HG02678 (cell line): ENCODE data around the gene CABP1.
"Not testable (repeated sequence)": the region's sequence is repeated elsewhere in the genome, so short reads cannot be mapped to it uniquely, and the experiment has no call there.

ENCODE experiments used
- ATAC-seq: cut with Tn5 transposase; IDR thresholded peaks from one replicate; pipeline ENCODE4 v1.9.1; 2021; ENCODE audit warnings: mild to moderate bottlenecking, moderate library complexity; ENCODE audit not compliant: unreplicated experiment

The CABP1 gene

DNA sequence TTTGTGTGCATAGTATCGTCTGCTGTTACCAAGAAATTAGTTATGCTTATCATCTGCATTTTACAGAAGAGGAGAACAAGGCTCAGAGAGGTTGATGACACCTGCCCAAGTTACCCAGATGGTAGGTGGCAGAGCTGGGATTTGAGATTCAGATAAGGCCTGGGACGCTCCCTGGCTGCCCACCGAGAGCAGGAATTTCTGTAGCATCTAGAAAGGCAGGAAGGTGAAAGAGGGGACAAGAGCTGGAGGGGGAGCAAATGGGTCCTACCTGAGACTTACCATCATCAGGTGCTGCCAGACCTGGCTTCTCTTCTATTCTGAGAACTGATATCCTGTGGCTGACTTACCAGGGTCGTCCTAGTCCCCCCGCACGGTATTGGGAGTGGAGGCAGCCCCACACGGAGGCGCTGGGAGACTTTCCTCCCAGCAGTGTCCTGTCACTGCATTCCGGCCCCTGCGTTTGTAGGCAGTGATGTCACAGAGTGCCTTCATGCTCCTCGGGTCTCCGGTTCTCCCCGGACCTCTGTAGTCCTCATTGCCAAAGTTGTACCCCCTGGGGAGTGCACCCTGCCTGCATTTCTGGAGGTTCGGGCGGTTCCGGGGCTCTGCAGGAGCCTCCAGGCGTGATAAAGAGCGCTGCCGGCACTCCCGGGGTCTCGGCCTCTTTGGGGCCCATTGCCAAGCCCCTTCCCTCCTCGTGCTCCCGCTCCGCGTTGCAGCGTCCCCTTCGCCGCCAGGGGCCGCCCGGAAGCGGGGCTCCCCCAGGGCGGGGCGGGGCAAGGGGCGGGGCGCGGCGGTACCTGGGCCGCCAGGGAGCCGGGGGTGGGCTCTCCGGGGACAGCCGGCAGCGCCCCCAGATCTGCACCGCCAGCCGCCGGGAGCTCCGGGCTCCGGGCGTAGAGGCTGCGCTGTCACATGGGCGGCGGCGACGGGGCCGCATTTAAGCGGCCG is at the start of gene CABP1:
Gene CABP1, plus strand, starts transcription at position 856 of the 951 bp plus-strand sequence. Its CDS starts 60 bp downstream, at position 916.
- ATAC-seq: peak; percentile 66

DNA sequence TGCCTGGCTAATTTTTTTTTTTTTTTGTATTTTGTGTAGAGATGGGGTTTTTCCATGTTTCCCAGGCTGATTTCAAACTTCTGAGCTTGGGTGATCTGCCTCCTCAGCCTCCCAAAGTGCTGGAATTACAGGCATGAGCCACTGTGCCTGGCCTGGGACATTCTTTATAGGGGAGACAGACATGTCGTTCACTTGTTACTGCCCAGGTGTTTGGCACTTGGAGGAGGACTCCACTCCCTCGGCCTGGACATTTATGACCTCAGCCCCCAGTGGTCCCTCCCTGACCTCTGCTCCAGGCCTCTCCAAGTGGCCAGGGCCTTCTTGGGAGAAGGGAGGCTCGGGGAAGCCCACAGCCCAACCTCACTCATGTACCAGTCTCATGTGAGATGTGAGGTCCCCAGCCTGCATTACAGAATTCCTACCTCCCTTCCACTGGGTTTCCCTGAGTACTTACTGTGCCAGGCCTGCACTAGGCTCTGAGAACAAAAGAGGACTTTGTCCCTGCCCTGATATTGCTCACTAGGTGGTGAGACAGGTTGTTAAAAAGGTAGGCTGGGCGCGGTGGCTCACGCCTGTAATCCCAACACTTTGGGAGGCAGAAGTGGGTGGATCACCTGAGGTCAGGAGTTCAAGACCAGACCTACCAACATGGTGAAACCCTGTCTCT is 49.6 kb upstream of the CABP1 start:
- no peak for ATAC-seq

DNA sequence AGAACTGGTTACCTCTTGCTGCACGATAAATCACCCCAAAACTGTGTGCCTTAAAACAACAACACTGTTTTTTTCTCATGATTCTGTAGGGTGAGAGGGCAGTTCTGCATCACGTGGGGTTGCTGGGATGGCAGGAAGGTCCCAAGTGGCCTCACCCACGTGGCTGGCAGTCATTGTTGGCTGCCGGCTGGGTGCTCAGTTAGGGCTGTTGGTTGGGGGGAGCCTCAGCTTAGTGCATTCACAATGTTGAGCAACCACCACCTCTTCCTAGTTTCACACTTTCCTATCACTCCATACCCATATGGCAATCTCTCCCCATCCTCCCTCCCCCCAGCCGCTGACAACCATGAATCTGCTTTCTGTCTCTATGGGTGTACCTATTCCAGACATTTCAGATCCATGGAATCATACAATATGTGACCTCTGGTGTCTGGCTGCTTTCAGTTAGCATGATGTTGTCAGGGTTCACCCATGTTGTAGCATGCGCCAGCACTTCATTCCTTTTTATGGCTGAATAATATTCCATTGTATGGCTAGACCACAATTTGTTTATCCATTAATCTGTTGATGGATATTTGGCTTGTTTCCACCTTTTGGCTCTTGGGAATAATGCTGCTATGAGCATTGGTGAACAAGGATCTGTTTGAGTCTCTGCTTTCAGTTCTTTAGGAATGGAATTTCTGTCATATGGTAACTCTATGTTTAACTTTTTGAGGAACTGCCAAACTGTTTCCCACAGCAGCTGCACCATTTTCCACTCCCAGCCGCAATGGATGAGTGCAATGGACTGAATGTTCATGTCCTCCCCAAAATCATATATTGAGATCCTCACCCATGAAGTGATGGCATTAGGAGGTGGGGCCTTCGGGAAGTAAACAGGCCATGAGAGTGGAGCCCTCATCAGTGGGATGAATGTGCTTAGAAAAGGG is 48.0 kb upstream of the CABP1 start:
- no peak for ATAC-seq

DNA sequence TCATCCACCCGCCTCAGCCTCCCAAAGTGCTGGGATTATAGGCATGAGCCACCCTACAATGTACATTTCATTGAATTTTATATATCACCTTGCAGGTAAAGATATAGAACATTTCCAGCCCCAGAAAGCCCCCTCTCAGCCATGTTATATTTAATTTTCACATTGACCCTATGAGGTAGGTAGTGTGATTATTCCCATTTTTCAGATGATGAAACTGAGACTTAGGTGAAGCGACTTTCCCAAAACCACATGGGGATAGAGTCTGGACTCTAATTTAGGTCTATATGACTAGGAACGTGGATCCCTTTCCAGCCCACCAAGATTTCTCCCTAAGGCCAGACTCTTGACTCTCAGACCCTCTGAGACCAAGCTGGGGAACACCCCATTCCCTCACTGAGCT is 43.5 kb upstream of the CABP1 start:
- no peak for ATAC-seq

DNA sequence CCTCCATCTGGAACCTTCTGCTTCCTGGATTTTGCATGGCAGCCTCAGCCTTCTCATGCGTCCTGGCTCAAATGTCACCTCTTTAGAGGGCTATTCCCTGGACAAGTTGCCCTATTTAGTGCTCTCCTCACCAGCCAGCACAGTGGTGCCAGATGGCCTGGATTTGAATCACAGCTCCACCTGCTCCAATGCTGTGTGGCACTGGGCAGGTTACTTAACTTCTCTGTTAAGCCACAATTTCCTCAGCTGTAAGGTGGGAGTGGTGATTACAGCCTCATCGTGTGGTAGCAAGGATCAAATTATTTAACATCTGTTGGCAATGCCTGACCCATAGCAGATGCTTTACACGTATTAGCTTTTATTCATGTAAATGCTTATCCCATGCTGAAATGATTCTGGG is 42.6 kb upstream of the CABP1 start:
- ATAC-seq: no peak

DNA sequence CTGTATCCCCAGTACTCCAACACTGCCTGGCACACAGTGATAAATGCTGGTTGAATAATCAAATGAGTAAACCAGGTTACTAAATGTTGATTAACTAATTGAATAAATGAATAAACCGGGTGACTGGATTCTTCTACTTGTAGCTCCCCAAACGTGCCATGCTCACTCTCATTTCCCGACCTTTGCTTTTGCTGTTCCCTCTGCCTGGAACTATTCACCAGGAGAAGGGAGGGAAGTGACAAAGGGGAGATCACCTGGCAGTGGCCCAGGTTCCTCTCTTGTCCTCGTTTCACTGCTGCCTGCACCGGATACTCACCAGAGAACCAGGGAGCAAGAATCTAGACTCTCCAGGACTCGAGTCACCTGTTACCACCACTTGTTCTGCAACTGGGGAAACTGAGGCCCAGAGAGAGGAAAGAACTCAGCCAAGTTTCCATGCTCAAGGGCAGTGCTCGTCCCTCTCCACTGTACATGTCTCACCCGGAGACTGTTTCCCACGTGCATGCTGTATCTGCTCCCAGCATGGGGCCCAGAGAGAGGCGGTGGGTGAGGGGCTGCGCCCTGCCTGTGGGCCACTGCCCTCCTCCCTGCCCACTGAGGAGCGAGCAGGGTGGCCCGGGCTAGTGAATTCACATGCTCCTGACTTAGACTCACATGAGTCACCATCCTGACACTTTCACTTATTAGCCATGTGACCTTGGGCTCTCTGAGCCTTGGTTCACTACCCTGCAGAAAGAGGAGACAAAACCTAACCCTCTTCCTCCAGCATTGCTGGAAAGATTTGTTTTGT is 41.6 kb upstream of the CABP1 start:
- no peak for ATAC-seq

DNA sequence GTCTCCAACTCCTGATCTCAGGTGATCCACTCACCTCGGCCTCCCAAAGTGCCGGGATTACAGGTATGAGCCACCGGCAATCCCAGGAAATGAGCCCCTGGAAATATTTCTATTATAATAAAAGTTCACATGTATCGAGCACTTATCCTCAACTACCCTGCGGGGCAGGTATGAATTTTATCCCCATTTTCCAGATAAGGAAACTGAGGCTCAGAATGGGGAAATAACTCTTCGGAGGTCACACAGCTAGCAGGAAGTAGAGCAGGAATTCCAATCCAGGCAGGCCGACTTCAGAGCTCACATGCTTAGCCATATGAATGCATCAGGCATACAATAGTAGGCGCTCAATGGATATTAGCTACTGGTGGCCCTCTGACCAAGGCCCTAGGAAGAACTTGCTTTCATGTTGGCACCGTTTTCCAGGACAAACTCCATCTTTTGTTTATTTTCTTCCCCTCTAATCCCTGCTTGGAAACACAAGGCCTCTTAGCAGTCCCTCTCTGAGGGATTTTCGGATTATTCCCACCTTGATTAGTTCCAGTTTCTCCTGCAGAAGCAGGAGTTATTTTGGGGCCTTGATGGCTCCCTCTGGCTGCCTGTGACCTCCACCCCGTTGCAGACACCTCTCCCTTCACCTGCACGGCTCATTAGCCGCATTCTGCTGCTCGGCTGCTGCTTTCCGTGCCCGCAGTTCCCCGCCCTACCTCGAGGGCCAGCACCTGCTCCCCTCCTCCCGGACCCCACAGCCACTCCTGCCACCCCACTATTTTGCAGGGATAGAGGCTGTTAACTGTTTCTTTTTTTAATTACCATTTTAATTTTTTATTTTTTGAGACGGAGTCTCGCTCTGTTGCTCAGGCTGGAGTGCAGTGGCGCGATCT is 40.5 kb upstream of the CABP1 start:
- no peak for ATAC-seq

DNA sequence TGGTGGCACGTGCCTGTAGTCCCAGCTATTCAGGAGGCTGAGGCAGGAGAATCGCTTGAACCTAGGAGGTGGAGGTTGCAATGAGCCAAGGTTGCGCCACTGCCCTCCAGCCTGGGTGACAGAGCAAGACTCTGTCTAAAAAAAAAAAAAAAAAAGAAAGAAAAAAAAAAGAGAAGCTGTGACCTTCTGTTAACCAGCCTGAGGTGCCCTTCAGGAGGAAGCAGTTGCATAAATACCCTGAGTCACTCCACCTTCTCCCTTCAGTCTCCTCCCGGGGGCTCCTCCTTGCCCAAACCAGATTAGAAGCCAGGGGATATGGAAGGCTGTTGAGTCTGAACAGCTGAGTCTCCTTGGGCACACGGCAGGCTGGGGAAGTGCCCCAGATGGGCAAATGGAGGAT is 38.0 kb upstream of the CABP1 start:
- not testable (repeated sequence) for ATAC-seq

DNA sequence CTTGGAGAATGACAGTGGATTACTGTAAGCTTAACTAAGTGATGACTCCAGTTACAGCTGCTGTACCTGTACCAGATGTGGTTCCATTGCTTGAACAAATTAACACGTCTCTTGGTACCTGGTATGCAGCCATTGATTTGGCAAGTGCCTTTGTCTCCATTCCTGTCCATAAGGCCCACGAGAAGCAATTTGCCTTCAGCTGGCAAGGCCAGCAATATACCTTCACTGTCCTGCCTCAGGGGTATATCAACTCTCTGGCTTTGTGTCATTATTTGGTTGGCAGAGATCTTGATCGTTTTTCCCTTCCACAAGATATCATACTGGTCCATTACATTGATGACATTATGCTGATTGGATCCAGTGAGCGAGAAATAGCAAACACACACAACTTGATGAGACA is 29.9 kb upstream of the CABP1 start:
- ATAC-seq: no peak

DNA sequence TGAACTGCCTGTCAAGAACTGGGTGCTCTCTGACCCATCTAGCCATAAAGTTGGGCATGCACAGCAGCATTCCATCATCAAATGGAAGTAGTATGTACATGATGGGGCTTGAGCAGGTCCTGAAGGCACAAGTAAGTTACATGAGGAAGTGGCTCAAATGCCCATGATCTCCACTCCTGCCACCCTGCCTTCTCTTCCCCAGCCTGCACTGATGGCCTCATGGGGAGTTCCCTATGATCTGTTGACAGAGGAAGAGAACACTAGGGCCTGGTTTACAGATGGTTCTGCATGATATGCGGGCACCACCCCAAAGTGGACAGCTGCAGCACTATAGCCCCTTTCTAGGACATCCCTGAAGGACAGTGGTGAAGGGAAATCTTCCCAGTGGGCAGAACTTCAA is 28.9 kb upstream of the CABP1 start:
- not testable (repeated sequence) for ATAC-seq

DNA sequence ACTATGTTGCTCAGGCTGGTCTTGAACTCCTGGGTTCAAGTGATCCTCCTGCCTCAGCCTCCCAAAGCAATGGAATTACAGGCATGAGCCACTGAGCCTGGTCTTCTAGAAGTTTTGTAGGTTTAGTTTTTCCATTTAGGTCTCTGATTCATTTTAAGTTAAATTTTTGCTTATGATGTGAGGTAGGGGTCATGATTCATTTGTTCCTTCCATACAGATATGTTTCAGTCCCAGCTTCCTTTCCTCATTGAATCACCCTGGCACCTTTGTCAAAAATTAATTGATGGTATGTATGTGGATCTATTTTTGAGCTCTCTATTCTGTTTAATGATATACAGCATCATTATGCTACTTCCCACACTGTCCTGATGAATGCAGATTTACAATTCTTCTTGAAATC is 25.6 kb upstream of the CABP1 start:
- ATAC-seq: no peak

DNA sequence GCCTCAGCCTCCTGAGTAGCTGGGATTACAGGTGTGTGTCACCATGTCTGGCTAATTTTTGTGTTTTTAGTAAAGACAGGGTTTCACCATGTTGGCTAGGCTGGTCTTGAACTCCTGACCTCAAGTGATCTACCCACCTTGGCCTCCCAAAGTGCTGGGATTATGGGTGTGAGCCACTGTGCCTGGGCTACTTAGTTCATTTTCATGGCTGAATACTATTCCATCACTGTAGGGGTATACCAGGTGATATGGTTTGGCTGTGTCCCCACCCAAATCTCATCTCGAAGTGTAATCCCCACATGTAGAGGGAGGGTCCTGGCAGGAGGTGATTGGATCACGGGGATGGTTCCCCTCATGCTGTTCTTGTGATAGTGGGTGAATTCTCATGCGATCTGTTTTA is 23.2 kb upstream of the CABP1 start:
- ATAC-seq: not testable (repeated sequence)

DNA sequence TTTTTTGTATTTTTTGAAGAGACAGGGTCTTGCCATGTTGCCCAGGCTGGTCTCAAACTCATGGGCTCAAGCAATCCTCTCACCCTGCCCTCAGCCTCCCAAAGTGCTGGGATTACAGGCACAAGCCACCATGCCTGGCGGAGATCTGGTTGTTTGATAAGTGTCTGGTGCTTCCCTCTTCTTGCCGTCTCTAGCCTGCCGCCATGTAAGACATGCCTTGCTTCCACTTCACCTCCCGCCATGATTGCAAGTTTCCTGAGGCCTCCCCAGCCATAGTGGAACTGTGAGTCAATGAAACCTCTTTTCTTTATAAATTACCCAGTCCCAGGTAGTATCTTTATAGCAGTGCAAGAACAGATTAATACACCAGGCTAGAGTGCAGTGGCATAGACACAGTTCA is 22.7 kb upstream of the CABP1 start:
- ATAC-seq: not testable (repeated sequence)

DNA sequence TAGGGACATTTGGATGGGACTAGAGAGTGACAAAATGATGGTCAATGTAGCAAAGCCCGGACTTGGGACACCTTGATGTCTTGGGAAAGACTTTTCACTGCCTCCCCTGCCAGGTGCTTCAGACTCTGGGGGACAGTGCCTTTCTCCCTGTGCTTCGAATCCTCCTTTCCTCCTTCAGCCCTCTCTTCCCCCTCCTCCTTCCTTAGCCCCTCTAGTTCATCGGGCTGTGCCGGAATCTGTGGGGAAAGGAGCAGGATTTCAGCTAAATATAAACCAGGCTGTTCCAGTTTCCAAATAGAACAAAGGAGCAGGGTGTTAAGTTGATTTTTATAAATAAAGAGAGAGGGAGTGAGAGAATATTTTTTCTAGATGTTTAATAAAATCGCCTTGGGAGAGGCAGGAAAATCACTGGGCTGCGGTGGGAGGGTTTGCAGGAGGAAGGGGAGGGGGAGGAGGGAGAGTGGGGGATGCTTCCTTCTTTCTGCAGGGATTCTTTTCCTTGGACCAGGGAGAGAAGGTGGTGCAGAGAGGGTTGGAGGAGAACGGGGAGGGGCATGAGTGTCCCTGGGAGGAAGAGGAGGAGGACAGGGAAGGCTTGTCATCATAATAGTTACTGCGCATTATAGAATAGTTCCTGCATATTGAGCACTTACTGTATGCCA is 21.3 kb upstream of the CABP1 start:
- no peak for ATAC-seq

DNA sequence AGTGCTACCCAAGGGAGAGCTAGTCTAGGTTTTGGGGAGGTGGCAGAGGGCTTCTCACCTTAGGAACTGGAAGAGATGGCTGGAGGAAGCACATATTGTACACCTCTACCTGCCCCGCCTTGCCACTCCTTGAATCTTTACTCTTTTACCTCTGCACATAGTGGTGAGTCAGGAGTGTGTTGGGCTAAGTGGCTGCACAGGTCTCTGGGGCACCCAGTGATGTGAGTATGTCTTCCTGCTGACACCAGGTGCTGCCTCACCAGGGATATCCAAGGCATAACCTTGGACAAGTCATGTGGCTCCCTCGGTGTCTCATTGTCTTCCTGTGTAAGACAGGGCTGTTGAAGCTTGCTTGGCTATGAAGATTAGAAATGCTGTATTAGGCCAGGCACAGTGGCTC is 19.8 kb upstream of the CABP1 start:
- no peak for ATAC-seq

DNA sequence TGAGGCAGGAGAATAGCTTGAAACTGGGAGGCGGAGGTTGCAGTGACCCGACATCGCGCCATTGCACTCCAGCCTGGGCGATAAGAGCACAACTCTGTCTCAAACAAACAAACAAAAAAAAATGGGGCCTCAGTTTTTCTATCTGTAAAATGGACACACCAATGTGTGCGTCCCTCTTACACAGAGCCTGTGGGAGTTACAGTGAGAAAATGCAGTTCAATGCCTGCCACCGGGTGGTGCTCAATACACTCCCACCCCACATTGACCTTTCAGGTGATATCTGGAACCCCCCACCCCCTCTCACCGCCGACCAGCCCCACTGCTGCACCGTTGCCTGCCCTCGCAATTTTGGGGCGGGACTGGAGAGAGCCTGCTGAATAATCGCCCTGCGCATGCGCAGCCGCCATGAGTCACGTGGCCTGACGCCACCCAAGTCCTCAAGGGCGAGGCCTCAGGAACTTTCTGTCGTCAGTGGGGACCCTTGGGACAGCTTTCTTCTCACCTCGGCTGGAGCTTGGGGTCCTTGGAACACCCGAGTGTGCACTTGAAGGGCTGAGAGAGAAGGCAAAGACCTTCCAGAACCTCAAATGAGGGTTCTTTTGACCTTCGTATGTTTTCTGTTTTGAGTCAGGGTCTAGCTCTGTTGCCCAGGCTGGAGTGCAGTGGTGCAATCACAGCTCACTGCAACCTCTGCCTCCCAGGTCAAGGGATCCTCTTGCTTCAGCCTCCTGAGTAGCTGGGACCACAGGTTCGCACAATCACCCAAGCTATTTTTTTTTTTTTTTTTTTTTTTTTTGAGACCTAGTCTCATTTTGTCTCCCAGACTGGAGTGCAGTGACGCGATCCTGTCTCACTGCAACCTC is 14.6 kb upstream of the CABP1 start:
- no peak for ATAC-seq

DNA sequence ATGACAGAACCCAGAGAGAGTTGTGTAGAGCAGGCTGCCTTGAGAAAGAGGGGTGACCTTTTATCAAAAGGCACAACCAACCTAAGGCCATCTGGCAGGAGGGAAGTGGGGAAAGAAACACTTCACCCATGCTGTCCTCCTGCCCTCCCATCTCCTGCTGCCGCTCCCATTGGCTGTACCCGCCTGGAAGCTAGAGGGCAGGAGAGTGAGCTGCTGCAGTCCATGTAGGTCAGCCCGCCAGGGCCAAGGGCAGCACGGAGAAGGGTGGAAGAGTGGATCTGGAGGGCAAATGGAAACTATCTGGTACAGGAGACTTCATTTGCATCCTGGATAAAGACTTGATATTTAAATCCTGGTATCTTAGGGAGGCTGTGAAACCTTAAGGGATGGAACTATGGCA is 11.5 kb upstream of the CABP1 start:
- ATAC-seq: no peak
